Uterus (tissue), 2 donors: Measurements from ENCODE around the gene ARAP1.

Experiments
- CTCF ChIP-seq, 4 experiments: fragments of 200-600 bp in 2 of 4; fragments of 450-650 bp in 2 of 4; sonication (generic) in 2 of 4; IDR thresholded peaks; one replicate each; pipeline ENCODE4 v1.5.1; 2016 to 2019; ENCODE audit warnings: antibody characterized with exemption in 4 of 4, mild to moderate bottlenecking in 2 of 4, moderate library complexity in 1 of 4
- POLR2A ChIP-seq, 2 donors: fragments of 450-650 bp; IDR thresholded peaks; one replicate each; pipeline ENCODE4 v1.6.1; 2016; ENCODE audit warnings: antibody characterized with exemption in 2 of 2, mild to moderate bottlenecking in 1 of 2, moderate library complexity in 1 of 2

GRCh38 chr11:72720047-72720446 lies 32.2 kb downstream of the ARAP1 start:
- no peak for TF ChIP-seq CTCF (IDR thresholded peaks at IDR 0.05)
- TF ChIP-seq POLR2A (IDR thresholded peaks at IDR 0.05): no peak
